GM18507 (cell line): ENCODE data around the gene ZNF446.
"Not testable (repeated sequence)": the region's sequence is repeated elsewhere in the genome, so short reads cannot be mapped to it uniquely, and the experiment has no call there.

Source experiments
- DNase-seq: peaks from one replicate; pipeline ENCODE4 v3.0.0; 2011; ENCODE audit warnings: low read depth; ENCODE audit not compliant: insufficient read length; ENCODE audit errors: extremely low spot score
- FAIRE-seq: peaks from 2 replicates; lab custom pipeline; 2011; peaks lifted over from hg19 to GRCh38; lab: Jason Lieb, UNC

Gene ZNF446

GRCh38 chr19:58475714-58476497 is at the start of gene ZNF446:
Gene ZNF446, plus strand, starts transcription at chr19:58476352. Its CDS starts 867 bp downstream, at chr19:58477219.
- peak; percentile 87 for DNase-seq
- peak; percentile 99 for FAIRE-seq

GRCh38 chr19:58428617-58429016 is 47.5 kb upstream of the ZNF446 start:
- no peak for DNase-seq
- no peak for FAIRE-seq

GRCh38 chr19:58429745-58430144 is 46.4 kb upstream of the ZNF446 start:
- DNase-seq (no peak), FAIRE-seq (no peak)

- DNase-seq (no peak), FAIRE-seq (no peak)
These were observed 41.9 kb upstream of the ZNF446 start for GRCh38 chr19:58434217-58434616.

GRCh38 chr19:58439576-58440554 is 36.3 kb upstream of the ZNF446 start, which contains the start of gene ZNF132:
Gene ZNF132, minus strand, starts transcription at chr19:58440153. Its CDS starts 332 bp downstream, at chr19:58439821.
- FAIRE-seq (peak; percentile 100), DNase-seq (peak; percentile 90)

- no peak for FAIRE-seq
- DNase-seq: no peak
These were observed 35.6 kb upstream of the ZNF446 start for GRCh38 chr19:58440556-58440955.

GRCh38 chr19:58442986-58443385 is 33.2 kb upstream of the ZNF446 start:
- not testable (repeated sequence) for FAIRE-seq

GRCh38 chr19:58448860-58449259 is 27.3 kb upstream of the ZNF446 start:
- not testable (repeated sequence) for DNase-seq, FAIRE-seq

More at GRCh38 chr19:58442986-58443385, 33.2 kb upstream of the ZNF446 start:
- not testable (repeated sequence) for DNase-seq

- not testable (repeated sequence) for DNase-seq, FAIRE-seq
These were observed 26.2 kb upstream of the ZNF446 start for GRCh38 chr19:58449980-58450379.

GRCh38 chr19:58450856-58451357 is 25.2 kb upstream of the ZNF446 start:
- FAIRE-seq (no peak), DNase-seq (no peak)

GRCh38 chr19:58451358-58452101 is 24.6 kb upstream of the ZNF446 start, which contains the start of gene ZNF324B:
Gene ZNF324B, plus strand, starts transcription at chr19:58451622. Its CDS starts 2,080 bp downstream, at chr19:58453702.
- FAIRE-seq: peak; percentile 96

GRCh38 chr19:58453743-58454142 is 22.4 kb upstream of the ZNF446 start:
- FAIRE-seq: no peak
- DNase-seq: no peak

More at GRCh38 chr19:58451358-58452101, 24.6 kb upstream of the ZNF446 start, which contains the start of gene ZNF324B:
- DNase-seq: peak; percentile 98

- no peak for FAIRE-seq
- no peak for DNase-seq
These were observed 20.8 kb upstream of the ZNF446 start for GRCh38 chr19:58455306-58455705.

- DNase-seq: no peak
- no peak for FAIRE-seq
These were observed 20.0 kb upstream of the ZNF446 start for GRCh38 chr19:58456111-58456510.

GRCh38 chr19:58460039-58460438 is 16.1 kb upstream of the ZNF446 start:
- FAIRE-seq (no peak), DNase-seq (no peak)

GRCh38 chr19:58466089-58466759 is 9.9 kb upstream of the ZNF446 start:
- DNase-seq (no peak), FAIRE-seq (no peak)

GRCh38 chr19:58466760-58467589 is 9.2 kb upstream of the ZNF446 start, which contains the start of gene ZNF324:
Gene ZNF324, plus strand, starts transcription at chr19:58467080. Its CDS starts 2,106 bp downstream, at chr19:58469186.
- DNase-seq: peak; percentile 96
- peak; percentile 97 for FAIRE-seq
